ENCODE data around the gene DHX30. TPM values are rescaled to one million over a fixed set of nuclear protein-coding genes. Genes with fewer than 3 reads are reported as not detected.

DHX30 gene
- total RNA-seq, 1 donor, result 51.5 TPM

DNA sequence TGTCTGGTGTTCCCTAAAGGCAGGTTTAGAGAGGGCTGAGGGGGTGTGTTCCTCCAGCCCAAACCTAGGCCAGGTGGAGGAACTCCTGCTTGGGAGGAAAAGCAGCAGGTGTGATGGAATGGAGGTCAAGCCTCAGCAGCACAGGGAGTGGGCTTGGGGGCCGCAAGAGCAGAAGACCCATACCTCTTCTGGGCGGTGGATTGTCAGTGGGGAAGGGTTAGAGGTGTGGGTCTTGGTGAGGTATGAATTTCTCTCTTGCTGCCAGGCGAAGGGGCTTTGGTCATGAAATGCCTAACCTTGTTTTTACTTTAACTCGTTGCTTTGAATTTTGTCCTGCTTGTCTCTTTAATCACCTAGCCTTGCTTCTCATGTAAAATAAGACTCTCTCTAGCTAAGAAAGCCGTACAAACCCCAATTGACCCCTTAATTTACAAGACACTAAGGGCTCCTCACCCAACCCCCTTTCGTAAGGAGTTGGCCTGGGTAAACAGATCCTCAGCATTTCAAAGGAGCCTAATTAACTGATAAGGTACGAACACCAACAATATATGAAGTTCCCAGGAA is 38.9 kb downstream of the DHX30 start:
- TF ChIP-seq, protein P1, sequence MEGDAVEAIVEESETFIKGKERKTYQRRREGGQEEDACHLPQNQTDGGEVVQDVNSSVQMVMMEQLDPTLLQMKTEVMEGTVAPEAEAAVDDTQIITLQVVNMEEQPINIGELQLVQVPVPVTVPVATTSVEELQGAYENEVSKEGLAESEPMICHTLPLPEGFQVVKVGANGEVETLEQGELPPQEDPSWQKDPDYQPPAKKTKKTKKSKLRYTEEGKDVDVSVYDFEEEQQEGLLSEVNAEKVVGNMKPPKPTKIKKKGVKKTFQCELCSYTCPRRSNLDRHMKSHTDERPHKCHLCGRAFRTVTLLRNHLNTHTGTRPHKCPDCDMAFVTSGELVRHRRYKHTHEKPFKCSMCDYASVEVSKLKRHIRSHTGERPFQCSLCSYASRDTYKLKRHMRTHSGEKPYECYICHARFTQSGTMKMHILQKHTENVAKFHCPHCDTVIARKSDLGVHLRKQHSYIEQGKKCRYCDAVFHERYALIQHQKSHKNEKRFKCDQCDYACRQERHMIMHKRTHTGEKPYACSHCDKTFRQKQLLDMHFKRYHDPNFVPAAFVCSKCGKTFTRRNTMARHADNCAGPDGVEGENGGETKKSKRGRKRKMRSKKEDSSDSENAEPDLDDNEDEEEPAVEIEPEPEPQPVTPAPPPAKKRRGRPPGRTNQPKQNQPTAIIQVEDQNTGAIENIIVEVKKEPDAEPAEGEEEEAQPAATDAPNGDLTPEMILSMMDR (IDR thresholded peaks at IDR 0.05; ENCODE audit: insufficient read depth, low read length), result no peak
- H3K4me3 ChIP-seq (ENCODE audit: low read depth, low read length), result no peak overlapping the region
- no peak for DNase-seq (ENCODE audit: low read depth)

DNA sequence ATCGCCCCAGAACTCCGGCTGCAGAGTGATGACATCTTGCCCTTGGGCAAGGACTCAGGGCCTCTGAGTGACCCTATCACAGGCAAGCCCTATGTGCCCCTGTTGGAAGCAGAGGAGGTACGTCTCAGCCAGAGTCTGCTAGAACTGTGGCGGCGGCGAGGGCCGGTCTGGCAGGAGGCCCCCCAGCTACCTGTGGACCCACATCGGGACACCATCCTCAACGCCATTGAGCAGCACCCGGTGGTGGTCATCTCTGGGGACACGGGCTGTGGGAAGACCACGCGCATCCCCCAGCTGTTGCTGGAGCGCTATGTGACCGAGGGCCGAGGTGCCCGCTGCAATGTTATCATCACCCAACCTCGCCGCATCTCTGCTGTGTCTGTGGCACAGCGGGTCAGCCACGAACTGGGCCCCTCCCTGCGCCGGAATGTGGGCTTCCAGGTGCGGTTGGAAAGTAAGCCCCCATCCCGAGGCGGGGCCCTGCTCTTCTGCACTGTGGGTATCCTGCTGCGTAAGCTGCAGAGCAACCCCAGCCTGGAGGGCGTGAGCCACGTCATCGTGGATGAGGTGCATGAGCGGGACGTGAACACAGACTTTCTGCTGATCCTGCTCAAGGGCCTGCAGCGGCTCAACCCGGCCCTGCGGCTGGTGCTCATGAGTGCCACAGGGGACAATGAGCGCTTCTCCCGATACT is 43.4 kb downstream of the DHX30 start:
- TF ChIP-seq, protein P1 (IDR thresholded peaks at IDR 0.05; ENCODE audit: insufficient read depth, low read length), result no peak
- no peak overlapping the region for H3K4me3 ChIP-seq (ENCODE audit: low read depth, low read length)
- DNase-seq (ENCODE audit: low read depth), result no peak

DNA sequence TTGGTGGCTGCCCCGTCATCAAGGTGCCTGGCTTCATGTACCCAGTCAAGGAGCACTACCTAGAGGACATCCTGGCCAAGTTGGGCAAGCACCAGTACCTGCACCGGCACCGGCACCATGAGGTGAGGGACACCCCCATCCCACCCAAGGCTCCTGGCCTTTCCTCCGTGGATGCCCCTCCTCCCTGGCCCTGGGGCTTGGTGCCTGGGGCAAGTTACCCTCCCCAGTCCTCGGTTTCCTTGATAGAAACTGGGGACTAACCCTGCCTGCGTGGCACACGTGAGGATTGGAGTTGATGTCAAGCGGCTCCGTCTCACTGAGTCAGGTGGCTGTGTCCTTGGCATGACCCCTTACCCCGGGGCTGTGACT is 43.9 kb downstream of the DHX30 start:
- no peak overlapping the region for H3K4me3 ChIP-seq (ENCODE audit: low read depth, low read length)
- no peak for DNase-seq (ENCODE audit: low read depth)
- TF ChIP-seq, protein P1 (IDR thresholded peaks at IDR 0.05; ENCODE audit: insufficient read depth, low read length), result no peak

DNA sequence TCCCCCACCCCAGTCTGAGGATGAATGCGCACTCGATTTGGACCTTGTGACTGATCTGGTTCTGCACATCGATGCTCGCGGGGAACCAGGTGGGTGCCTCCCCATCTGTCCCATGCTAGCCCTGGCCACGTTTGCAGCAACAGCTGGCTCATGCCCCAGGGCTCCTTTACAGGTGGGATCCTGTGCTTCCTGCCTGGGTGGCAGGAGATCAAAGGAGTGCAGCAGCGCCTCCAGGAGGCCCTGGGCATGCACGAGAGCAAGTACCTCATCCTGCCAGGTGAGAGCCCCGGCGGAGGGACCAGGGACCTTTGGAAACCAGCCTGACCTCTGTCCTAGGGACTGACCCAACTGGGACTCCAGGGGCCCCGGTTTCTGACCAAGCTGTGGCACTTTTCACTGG is 44.3 kb downstream of the DHX30 start:
- H3K4me3 ChIP-seq (ENCODE audit: low read depth, low read length), result no peak overlapping the region
- DNase-seq (ENCODE audit: low read depth), result no peak
- TF ChIP-seq, protein P1 (IDR thresholded peaks at IDR 0.05; ENCODE audit: insufficient read depth, low read length), result no peak

DNA sequence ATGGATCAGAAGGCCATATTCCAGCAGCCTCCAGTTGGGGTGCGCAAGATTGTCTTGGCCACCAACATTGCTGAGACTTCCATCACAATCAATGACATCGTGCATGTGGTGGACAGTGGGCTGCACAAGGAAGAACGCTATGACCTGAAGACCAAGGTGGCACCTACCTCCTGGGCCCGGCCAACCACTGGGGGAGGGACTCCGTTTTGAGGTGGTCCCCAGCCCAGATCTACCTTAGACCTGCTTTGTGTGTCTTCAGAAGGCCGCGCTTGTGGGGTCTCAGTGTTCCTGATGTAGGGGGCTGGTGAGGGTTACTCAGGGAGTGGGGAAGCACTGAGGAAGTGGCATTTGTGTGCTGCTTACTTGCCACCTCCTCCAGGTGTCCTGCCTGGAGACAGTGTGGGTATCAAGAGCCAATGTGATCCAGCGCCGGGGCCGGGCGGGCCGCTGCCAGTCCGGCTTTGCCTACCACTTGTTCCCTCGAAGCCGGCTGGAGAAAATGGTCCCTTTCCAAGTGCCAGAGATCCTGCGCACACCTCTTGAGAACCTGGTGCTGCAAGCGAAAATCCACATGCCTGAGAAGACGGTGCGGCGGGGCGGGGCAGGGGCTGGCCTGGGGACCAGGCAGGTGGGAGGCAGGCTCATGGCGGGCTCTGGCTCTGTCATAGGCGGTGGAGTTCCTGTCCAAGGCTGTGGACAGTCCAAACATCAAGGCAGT is 45.0 kb downstream of the DHX30 start:
- DNase-seq (ENCODE audit: low read depth), result no peak

DNA sequence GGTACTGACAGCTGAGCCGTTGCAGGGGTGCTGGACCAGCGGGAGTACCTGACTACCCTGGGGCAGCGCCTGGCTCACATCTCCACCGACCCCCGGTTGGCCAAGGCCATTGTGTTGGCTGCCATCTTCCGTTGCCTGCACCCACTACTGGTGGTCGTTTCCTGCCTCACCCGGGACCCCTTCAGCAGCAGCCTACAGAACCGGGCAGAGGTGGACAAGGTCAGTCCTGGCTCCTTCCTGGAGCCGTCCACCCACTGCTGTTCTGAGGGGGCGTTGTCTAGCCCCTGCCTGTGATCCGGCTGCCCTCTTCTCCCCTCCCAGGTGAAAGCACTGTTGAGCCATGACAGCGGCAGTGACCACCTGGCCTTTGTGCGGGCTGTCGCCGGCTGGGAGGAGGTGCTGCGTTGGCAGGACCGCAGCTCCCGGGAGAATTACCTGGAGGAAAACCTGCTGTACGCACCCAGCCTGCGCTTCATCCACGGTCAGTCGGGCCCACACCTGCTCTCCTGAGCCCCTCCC is 45.7 kb downstream of the DHX30 start:
- DNase-seq (ENCODE audit: low read depth), result no peak
- no peak overlapping the region for H3K4me3 ChIP-seq (ENCODE audit: low read depth, low read length)
- TF ChIP-seq, protein P1 (IDR thresholded peaks at IDR 0.05; ENCODE audit: insufficient read depth, low read length), result no peak

More for the DNA sequence above, 45.0 kb downstream of the DHX30 start:
- no peak overlapping the region for H3K4me3 ChIP-seq (ENCODE audit: low read depth, low read length)
- TF ChIP-seq, protein P1 (IDR thresholded peaks at IDR 0.05; ENCODE audit: insufficient read depth, low read length), result no peak
